Nephron (organoid): ENCODE results near the gene BCL7A.
A peak's percentile ranks its signal among the peaks of the same experiment; 100 is the strongest.

ENCODE experiments used
- H3K27ac Mint-ChIP-seq, 3 experiments: 2 replicates each; pipeline ENCODE4 v1.8.0; 2020; ENCODE audit warnings: mixed read lengths in 3 of 3, mild to moderate bottlenecking in 2 of 3, moderate library complexity in 1 of 3
- H3K27me3 Mint-ChIP-seq: 2 replicates; pipeline ENCODE4 v1.8.0; 2021; ENCODE audit warnings: low read depth, mild to moderate bottlenecking, moderate library complexity, mixed read lengths
- H3K36me3 Mint-ChIP-seq: 2 replicates; pipeline ENCODE4 v1.8.0; 2020; ENCODE audit warnings: low read depth, mixed read lengths
- H3K4me1 Mint-ChIP-seq: 2 replicates; pipeline ENCODE4 v1.8.0; 2020; ENCODE audit warnings: mixed read lengths
- H3K4me3 Mint-ChIP-seq, 3 experiments: 2 replicates each; pipeline ENCODE4 v1.8.0; 2020; ENCODE audit warnings: mild to moderate bottlenecking in 3 of 3, mixed read lengths in 3 of 3, moderate library complexity in 2 of 3
- H3K9me3 Mint-ChIP-seq: 2 replicates; pipeline ENCODE4 v1.8.0; 2020; ENCODE audit warnings: mixed read lengths
- CTCF ChIP-seq, 3 experiments: fragments of 200-600 bp; sonication (generic); IDR thresholded peaks; one replicate each; pipeline ENCODE4 v1.5.0; 2021; ENCODE audit warnings: antibody characterized with exemption in 3 of 3; ENCODE audit not compliant: unreplicated experiment in 3 of 3

The BCL7A gene

GRCh38 chr12:122094137-122094734 is 72.6 kb downstream of the BCL7A start:
- Mint-ChIP-seq H3K9me3 (no peaks in the 10 kb centered on the region), H3K27ac (no peak overlapping the region)

GRCh38 chr12:122094735-122095631 is 73.3 kb downstream of the BCL7A start:
- Mint-ChIP-seq H3K9me3 (no peaks in the 10 kb centered on the region), H3K4me1 (peaks cover 50% of the 10 kb centered on the region)

More at GRCh38 chr12:122094137-122094734, 72.6 kb downstream of the BCL7A start:
- Mint-ChIP-seq H3K36me3 (peaks cover 4% of the 10 kb centered on the region), H3K4me1 (peaks cover 44% of the 10 kb centered on the region), H3K4me3 (no peak overlapping the region), H3K27me3 (peaks cover 4% of the 10 kb centered on the region)
- no peak for TF ChIP-seq CTCF (IDR thresholded peaks at IDR 0.05; ENCODE audit: unreplicated experiment in 3 of 3)

GRCh38 chr12:122096014-122096413 is 74.3 kb downstream of the BCL7A start:
- Mint-ChIP-seq H3K4me3 (peak overlapping the region in 1 of 3 experiments; percentile 2), H3K27me3 (peaks cover 4% of the 10 kb centered on the region), H3K4me1 (peaks cover 52% of the 10 kb centered on the region), H3K9me3 (no peaks in the 10 kb centered on the region), H3K36me3 (no peaks in the 10 kb centered on the region), H3K27ac (peak overlapping the region; percentile 79 to 86 (median 79))
- no peak for TF ChIP-seq CTCF (IDR thresholded peaks at IDR 0.05; ENCODE audit: unreplicated experiment in 3 of 3)

More at GRCh38 chr12:122094735-122095631, 73.3 kb downstream of the BCL7A start:
- peaks cover 4% of the 10 kb centered on the region for H3K36me3 Mint-ChIP-seq
- peaks cover 4% of the 10 kb centered on the region for H3K27me3 Mint-ChIP-seq
- no peak overlapping the region for H3K4me3 Mint-ChIP-seq
- no peak for TF ChIP-seq CTCF (IDR thresholded peaks at IDR 0.05; ENCODE audit: unreplicated experiment in 3 of 3)
- no peak overlapping the region for H3K27ac Mint-ChIP-seq

- no peak for TF ChIP-seq CTCF (IDR thresholded peaks at IDR 0.05; ENCODE audit: unreplicated experiment in 3 of 3)
- H3K4me3 Mint-ChIP-seq, result peak overlapping the region in 2 of 3 experiments; percentile 44 to 65
Measured at GRCh38 chr12:122096591-122097149, 75.0 kb downstream of the BCL7A start.

GRCh38 chr12:122097584-122097926 is 75.9 kb downstream of the BCL7A start:
- peaks cover 3% of the 10 kb centered on the region for H3K36me3 Mint-ChIP-seq
- H3K27me3 Mint-ChIP-seq, result peaks cover 4% of the 10 kb centered on the region
- H3K27ac Mint-ChIP-seq, result peak overlapping the region; percentile 95 to 99 (median 96)
- TF ChIP-seq CTCF (IDR thresholded peaks at IDR 0.05; ENCODE audit: unreplicated experiment in 3 of 3), result no peak
- peaks cover 44% of the 10 kb centered on the region for H3K4me1 Mint-ChIP-seq
- no peaks in the 10 kb centered on the region for H3K9me3 Mint-ChIP-seq
- peak overlapping the region; percentile 28 to 58 (median 56) for H3K4me3 Mint-ChIP-seq

More at GRCh38 chr12:122096591-122097149, 75.0 kb downstream of the BCL7A start:
- Mint-ChIP-seq H3K4me1 (peaks cover 45% of the 10 kb centered on the region), H3K27me3 (peaks cover 4% of the 10 kb centered on the region), H3K27ac (peak overlapping the region; percentile 79 to 86 (median 79)), H3K36me3 (no peaks in the 10 kb centered on the region), H3K9me3 (no peaks in the 10 kb centered on the region)
